Caco-2 (cell line): ENCODE data around the gene CCDC169. TPM values are rescaled to one million over a fixed set of nuclear protein-coding genes. Genes with fewer than 3 reads are reported as not detected.
"Not testable (repeated sequence)": the region's sequence is repeated elsewhere in the genome, so short reads cannot be mapped to it uniquely, and the experiment has no call there.

ENCODE experiments used
- BruUV-seq: library from RNA; stranded (reverse); fragments of 400-500 nt; replicated peaks from 2 replicates; lab custom pipeline; 2021; lab: Mats Ljungman, UMichigan
- CTCF ChIA-PET: fragments of 300-600 bp; sonication (Branson Sonifier 250); formaldehyde crosslinking; loops from one replicate; lab custom pipeline; 2022; ENCODE audit warnings: antibody characterized with exemption; lab: Charles Lee
- POLR2A ChIA-PET: fragments of 300-600 bp; sonication (Branson Sonifier 250); formaldehyde crosslinking; loops from one replicate; lab custom pipeline; 2022; ENCODE audit warnings: antibody characterized with exemption; lab: Charles Lee
- DNase-seq, 2 experiments: peaks; one replicate each; pipeline versions ENCODE4 v3.0.0 to v3.0.0-alpha.2; 2020 to 2022
- H3K27me3 ChIP-seq: replicated peaks from 2 replicates; pipeline ENCODE4 v1.6.0; 2011; ENCODE audit warnings: low read length; ENCODE audit not compliant: control insufficient read depth, insufficient read depth
- H3K36me3 ChIP-seq: 2 replicates; pipeline ENCODE4 v1.5.1; 2011; ENCODE audit warnings: low read length; ENCODE audit not compliant: control insufficient read depth, insufficient read depth
- H3K4me1 ChIP-seq: fragments of 250-450 bp; sonication (Bioruptor Pico); 2 replicates; pipeline ENCODE4 v1.5.1; 2020; ENCODE audit warnings: mild to moderate bottlenecking
- H3K4me3 ChIP-seq: 2 replicates; pipeline ENCODE4 v1.5.1; 2011; ENCODE audit warnings: low read depth, mild to moderate bottlenecking, control low read depth, low read length
- H3K9me3 ChIP-seq: fragments of 250-450 bp; sonication (Bioruptor Pico); 2 replicates; pipeline ENCODE4 v1.5.1; 2020; ENCODE audit warnings: mild to moderate bottlenecking, moderate library complexity
- H3K27ac Mint-ChIP-seq: one replicate; pipeline ENCODE4 v1.8.0; 2022; ENCODE audit warnings: mixed read lengths; ENCODE audit not compliant: unreplicated experiment
- H3K27me3 Mint-ChIP-seq: one replicate; pipeline ENCODE4 v1.8.0; 2022; ENCODE audit warnings: mixed read lengths; ENCODE audit not compliant: insufficient read depth, unreplicated experiment
- H3K36me3 Mint-ChIP-seq: one replicate; pipeline ENCODE4 v1.8.0; 2022; ENCODE audit warnings: mild to moderate bottlenecking, mixed read lengths; ENCODE audit not compliant: insufficient read depth, unreplicated experiment
- H3K4me1 Mint-ChIP-seq: one replicate; pipeline ENCODE4 v1.8.0; 2022; ENCODE audit warnings: low read depth, mixed read lengths; ENCODE audit not compliant: unreplicated experiment
- H3K4me3 Mint-ChIP-seq: one replicate; pipeline ENCODE4 v1.8.0; 2022; ENCODE audit warnings: mild to moderate bottlenecking, moderate library complexity, mixed read lengths; ENCODE audit not compliant: unreplicated experiment
- H3K9me3 Mint-ChIP-seq: one replicate; pipeline ENCODE4 v1.8.0; 2022; ENCODE audit warnings: mixed read lengths; ENCODE audit not compliant: unreplicated experiment
- CTCF ChIP-seq, 2 experiments: fragments of 200-600 bp in 1 of 2; IDR thresholded peaks; 1 replicate in 1 of 2; 2 replicates in 1 of 2; pipeline versions ENCODE4 v1.5.1 to v1.8.0; 2011 to 2022; ENCODE audit warnings: antibody characterized with exemption in 1 of 2, control low read depth in 1 of 2, inconsistent platforms in 1 of 2, low read depth in 1 of 2, low read length in 1 of 2, mild to moderate bottlenecking in 1 of 2, moderate library complexity in 1 of 2; ENCODE audit not compliant: insufficient read depth in 1 of 2, severe bottlenecking in 1 of 2, unreplicated experiment in 1 of 2
- intact Hi-C: fragments of 100-400 bp; cut with micrococcal nuclease; formaldehyde crosslinking; loops from one replicate; pipeline ENCODE4 v1.10.0; 2022; ENCODE audit not compliant: unreplicated experiment
- total RNA-seq: library from RNA; stranded (reverse); gene quantifications from 2 replicates; pipeline ENCODE4 v1.2.3, GENCODE V29; 2022

Gene CCDC169
- total RNA-seq, 1 experiment from 2014 or later, result not detected

- Histone ChIP-seq H3K4me3 (no peak overlapping the region), H3K9me3 (no peaks in the 10 kb centered on the region), H3K4me1 (no peaks in the 10 kb centered on the region), H3K36me3 (no peaks in the 10 kb centered on the region), H3K27me3 (no peaks in the 10 kb centered on the region)
- POLR2A ChIA-PET, result no interaction called here
- intact Hi-C loops, result no loop called here
- no peaks in the 10 kb centered on the region for H3K36me3 Mint-ChIP-seq
- H3K4me3 Mint-ChIP-seq, result no peak overlapping the region
- no peak for TF ChIP-seq CTCF (IDR thresholded peaks at IDR 0.05; ENCODE audit: insufficient read depth in 1 of 2, low read depth in 1 of 2, low read length in 1 of 2, severe bottlenecking in 1 of 2, unreplicated experiment in 1 of 2)
- no peak for DNase-seq
- BruUV-seq, result no TSS peak
- H3K27me3 Mint-ChIP-seq, result no peaks in the 10 kb centered on the region
- H3K9me3 Mint-ChIP-seq, result no peaks in the 10 kb centered on the region
- CTCF ChIA-PET, result no interaction called here
- H3K27ac Mint-ChIP-seq, result no peak overlapping the region
- no peaks in the 10 kb centered on the region for H3K4me1 Mint-ChIP-seq
Measured at GRCh38 chr13:36325912-36326311, 28.3 kb upstream of the CCDC169 start.

GRCh38 chr13:36324881-36325280, 27.3 kb upstream of the CCDC169 start:
- H3K4me3 ChIP-seq, POLR2A ChIA-PET, H3K9me3 Mint-ChIP-seq, H3K4me1 ChIP-seq, H3K27me3 ChIP-seq, BruUV-seq, H3K4me1 Mint-ChIP-seq, H3K9me3 ChIP-seq, CTCF ChIA-PET, H3K27ac Mint-ChIP-seq, H3K27me3 Mint-ChIP-seq, H3K4me3 Mint-ChIP-seq, H3K36me3 ChIP-seq, H3K36me3 Mint-ChIP-seq, DNase-seq, intact Hi-C loops: not testable (repeated sequence)

GRCh38 chr13:36323951-36324566, 26.4 kb upstream of the CCDC169 start:
- Histone ChIP-seq H3K27me3 (no peaks in the 10 kb centered on the region), H3K4me1 (no peaks in the 10 kb centered on the region), H3K36me3 (no peaks in the 10 kb centered on the region), H3K4me3 (no peak overlapping the region), H3K9me3 (no peaks in the 10 kb centered on the region)
- ChIA-PET POLR2A (no interaction called here), CTCF (no interaction called here)
- no peak for TF ChIP-seq CTCF (IDR thresholded peaks at IDR 0.05; ENCODE audit: insufficient read depth in 1 of 2, low read depth in 1 of 2, low read length in 1 of 2, severe bottlenecking in 1 of 2, unreplicated experiment in 1 of 2)
- Mint-ChIP-seq H3K27me3 (no peaks in the 10 kb centered on the region), H3K4me1 (no peaks in the 10 kb centered on the region), H3K9me3 (no peaks in the 10 kb centered on the region), H3K4me3 (no peak overlapping the region), H3K36me3 (no peaks in the 10 kb centered on the region), H3K27ac (no peak overlapping the region)
- BruUV-seq, result no TSS peak
- DNase-seq, result no peak
- intact Hi-C loops, result no loop called here
